Right atrium auricular region (tissue), 2 donors: ENCODE results near the gene TOMM7. TPM values are rescaled to one million over a fixed set of nuclear protein-coding genes. Genes with fewer than 3 reads are reported as not detected.

Experiments
- DNase-seq: peaks from one replicate; pipeline ENCODE4 v3.0.0-alpha.2; 2019; ENCODE audit warnings: low spot score
- H3K27ac ChIP-seq, 2 donors: fragments of 200-600 bp; sonication (generic); 1 replicate in 1 of 2; 2 replicates in 1 of 2; pipeline ENCODE4 v1.5.1; 2016 to 2019
- H3K27me3 ChIP-seq, 2 donors: fragments of 200-600 bp; sonication (generic); one replicate each; pipeline versions ENCODE4 v1.5.1 to v1.6.0; 2017 to 2019
- H3K36me3 ChIP-seq: fragments of 200-600 bp; sonication (generic); one replicate; pipeline ENCODE4 v1.5.1; 2016
- H3K4me1 ChIP-seq, 2 donors: fragments of 200-600 bp; sonication (generic); one replicate each; pipeline versions ENCODE4 v1.5.1 to v1.6.0; 2017 to 2019
- H3K4me3 ChIP-seq, 2 donors: fragments of 200-600 bp; sonication (generic); 1 replicate in 1 of 2; 2 replicates in 1 of 2; pipeline ENCODE4 v1.5.1; 2017 to 2019; ENCODE audit warnings: mild to moderate bottlenecking in 1 of 2, moderate library complexity in 1 of 2
- H3K9me3 ChIP-seq, 2 donors: fragments of 200-600 bp; sonication (generic); one replicate each; pipeline ENCODE4 v1.5.1; 2019
- total RNA-seq, 2 donors: library from RNA; depleted of rRNA; stranded (reverse); fragments of >200 nt; gene quantifications; one replicate each; pipeline ENCODE4 v1.1.0, GENCODE V29; 2016
- TF ChIP-seq, protein P1 (sequence below), 2 donors: fragments of 200-600 bp; sonication (generic); IDR thresholded peaks; one replicate each; pipeline ENCODE4 v1.5.1; 2019; ENCODE audit warnings: antibody characterized with exemption in 2 of 2

Gene TOMM7
- total RNA-seq, 2 donors from 2014 or later: 101 to 188 TPM

DNA sequence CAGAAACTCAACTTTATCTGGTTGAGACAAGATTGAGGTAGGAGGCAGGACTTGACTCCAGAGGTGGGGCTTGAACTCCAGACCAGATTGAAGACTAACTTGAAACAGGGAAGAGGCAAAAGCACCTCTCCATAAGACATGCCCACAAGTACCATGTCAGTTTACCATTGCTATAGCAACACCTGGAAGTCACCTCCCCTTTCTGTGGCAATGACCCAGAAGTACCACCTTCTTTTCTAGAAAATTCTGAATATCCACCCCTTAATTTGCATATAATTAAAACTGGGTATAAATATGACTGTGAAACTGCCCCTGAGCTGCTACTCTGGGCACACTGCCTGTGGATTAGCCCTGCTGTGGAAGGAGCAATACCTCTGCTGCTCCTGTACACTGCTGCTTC is 4.9 kb upstream of the TOMM7 start:
- H3K9me3 ChIP-seq: no peaks in the 10 kb centered on the region
- DNase-seq: no peak
- H3K4me3 ChIP-seq: no peak overlapping the region
- TF ChIP-seq, protein P1, sequence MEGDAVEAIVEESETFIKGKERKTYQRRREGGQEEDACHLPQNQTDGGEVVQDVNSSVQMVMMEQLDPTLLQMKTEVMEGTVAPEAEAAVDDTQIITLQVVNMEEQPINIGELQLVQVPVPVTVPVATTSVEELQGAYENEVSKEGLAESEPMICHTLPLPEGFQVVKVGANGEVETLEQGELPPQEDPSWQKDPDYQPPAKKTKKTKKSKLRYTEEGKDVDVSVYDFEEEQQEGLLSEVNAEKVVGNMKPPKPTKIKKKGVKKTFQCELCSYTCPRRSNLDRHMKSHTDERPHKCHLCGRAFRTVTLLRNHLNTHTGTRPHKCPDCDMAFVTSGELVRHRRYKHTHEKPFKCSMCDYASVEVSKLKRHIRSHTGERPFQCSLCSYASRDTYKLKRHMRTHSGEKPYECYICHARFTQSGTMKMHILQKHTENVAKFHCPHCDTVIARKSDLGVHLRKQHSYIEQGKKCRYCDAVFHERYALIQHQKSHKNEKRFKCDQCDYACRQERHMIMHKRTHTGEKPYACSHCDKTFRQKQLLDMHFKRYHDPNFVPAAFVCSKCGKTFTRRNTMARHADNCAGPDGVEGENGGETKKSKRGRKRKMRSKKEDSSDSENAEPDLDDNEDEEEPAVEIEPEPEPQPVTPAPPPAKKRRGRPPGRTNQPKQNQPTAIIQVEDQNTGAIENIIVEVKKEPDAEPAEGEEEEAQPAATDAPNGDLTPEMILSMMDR (IDR thresholded peaks at IDR 0.05): no peak
- no peaks in the 10 kb centered on the region for H3K27me3 ChIP-seq
- no peak overlapping the region for H3K27ac ChIP-seq
- no peaks in the 10 kb centered on the region for H3K36me3 ChIP-seq
- H3K4me1 ChIP-seq: peaks cover 0 to 4% of the 10 kb centered on the region in 2 donors

DNA sequence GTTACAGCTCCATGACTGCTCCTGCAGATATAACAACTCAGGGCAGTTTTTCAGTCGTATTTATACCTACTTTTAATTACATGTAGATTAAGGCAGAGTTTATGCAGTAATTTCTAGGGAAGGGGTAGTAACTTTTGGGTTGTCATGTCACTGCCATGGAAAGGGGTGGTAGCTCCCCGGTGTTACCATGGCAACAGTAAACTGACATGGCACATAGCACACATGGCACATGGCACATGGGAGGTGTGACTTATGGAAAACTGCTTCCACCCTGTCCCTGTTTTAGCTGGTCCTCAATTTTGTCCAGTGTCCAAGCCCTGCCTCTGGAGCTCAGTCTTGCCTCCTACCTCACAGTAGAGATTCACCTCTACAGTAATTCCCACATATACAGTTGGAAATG is 3.9 kb upstream of the TOMM7 start:
- no peaks in the 10 kb centered on the region for H3K36me3 ChIP-seq
- H3K4me3 ChIP-seq: no peak overlapping the region
- peaks cover 0 to 10% of the 10 kb centered on the region in 2 donors for H3K4me1 ChIP-seq
- no peaks in the 10 kb centered on the region for H3K27me3 ChIP-seq
- no peak for DNase-seq
- no peak overlapping the region for H3K27ac ChIP-seq
- no peaks in the 10 kb centered on the region for H3K9me3 ChIP-seq
- TF ChIP-seq, protein P1 (IDR thresholded peaks at IDR 0.05): no peak

DNA sequence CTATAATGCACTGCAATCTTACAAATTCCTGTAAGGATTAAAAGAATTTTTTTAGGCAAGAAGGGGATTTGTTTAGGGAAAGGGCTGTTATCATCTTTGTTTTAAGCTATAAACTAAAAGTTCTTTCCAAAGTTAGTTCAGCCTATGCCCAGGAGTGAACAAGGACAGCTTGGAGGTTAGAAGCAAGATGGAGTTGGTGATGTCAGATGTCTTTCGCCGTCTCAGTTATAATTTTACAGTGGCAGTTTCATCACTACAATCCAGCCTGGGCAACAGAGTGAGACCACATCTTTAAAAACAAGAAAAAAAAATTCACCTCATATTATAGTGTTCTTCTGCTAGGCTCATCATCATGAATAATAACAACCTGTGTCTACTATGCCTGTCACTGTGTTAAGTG is 2.1 kb upstream of the TOMM7 start:
- TF ChIP-seq, protein P1 (IDR thresholded peaks at IDR 0.05): no peak
- H3K36me3 ChIP-seq: no peaks in the 10 kb centered on the region

DNA sequence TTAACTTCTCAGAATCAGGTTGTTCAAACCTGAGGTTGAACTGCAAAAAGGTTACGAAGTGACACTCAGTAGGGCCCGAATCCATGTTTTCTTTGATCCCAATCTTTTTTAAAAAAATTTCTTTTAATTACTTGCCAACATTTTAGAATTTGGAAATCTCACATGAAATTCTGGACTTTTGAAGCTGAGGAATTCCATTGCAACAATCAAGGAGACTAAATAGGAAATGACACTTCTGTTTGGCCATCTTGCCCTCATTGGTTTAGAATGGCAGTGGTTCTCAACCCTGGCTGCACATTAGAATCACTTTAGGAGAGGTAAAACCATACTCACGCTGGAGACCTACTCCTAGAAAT is 471 bp upstream of the TOMM7 start:
- Histone ChIP-seq H3K4me1 (peaks cover 0 to 23% of the 10 kb centered on the region in 2 donors), H3K36me3 (no peaks in the 10 kb centered on the region), H3K9me3 (no peaks in the 10 kb centered on the region), H3K4me3 (peak overlapping the region; percentile 82 to 91), H3K27ac (peak overlapping the region; percentile 78 to 88), H3K27me3 (no peaks in the 10 kb centered on the region)
- no peak for DNase-seq
- TF ChIP-seq, protein P1 (IDR thresholded peaks at IDR 0.05): no peak

More for the DNA sequence above, 2.1 kb upstream of the TOMM7 start:
- H3K27ac ChIP-seq: no peak overlapping the region
- no peak for DNase-seq
- no peaks in the 10 kb centered on the region for H3K9me3 ChIP-seq
- no peaks in the 10 kb centered on the region for H3K27me3 ChIP-seq
- peaks cover 0 to 23% of the 10 kb centered on the region in 2 donors for H3K4me1 ChIP-seq
- no peak overlapping the region for H3K4me3 ChIP-seq

DNA sequence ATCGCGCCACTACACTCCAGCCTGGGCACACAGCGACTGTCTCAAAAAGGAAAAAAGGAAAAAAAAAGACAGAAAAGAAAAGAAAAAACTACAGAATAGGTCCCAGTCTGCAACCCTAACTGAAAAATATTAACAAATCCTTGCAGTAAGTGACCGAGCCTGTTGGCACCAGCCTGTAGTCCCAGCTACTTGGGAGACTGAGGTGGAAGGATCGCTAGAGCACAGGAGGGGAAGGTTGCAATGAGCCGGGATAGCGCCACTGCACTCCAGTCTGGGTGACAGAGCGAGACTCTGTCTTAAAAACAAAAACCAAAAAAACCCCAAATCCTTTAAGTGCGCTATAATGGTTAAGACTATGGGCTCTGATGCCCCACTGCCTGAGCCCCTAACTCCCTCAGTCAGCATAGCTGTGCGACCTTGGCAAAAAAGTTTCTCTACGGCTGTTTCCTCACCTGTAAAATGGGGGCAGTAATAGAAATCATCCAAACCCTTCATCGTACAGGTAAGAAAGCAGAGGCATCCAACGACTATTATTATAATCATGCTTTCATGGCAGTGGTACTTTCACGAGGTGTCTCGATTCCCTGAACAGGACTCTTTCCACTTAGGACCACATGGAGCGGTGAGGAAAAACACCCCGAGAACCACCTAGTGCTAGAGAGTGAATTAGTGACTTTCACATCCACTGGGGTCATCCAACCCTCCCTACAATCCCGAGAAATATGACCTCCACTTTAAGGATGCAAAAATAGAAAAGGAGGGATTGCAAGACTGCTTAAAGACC is 755 bp downstream of the TOMM7 start:
- DNase-seq: no peak
- Histone ChIP-seq H3K27ac (peak overlapping the region; percentile 78 to 88), H3K9me3 (no peaks in the 10 kb centered on the region), H3K4me3 (peak overlapping the region; percentile 82 to 91), H3K4me1 (peaks cover 0 to 23% of the 10 kb centered on the region in 2 donors), H3K36me3 (peaks cover 3% of the 10 kb centered on the region), H3K27me3 (no peaks in the 10 kb centered on the region)
- TF ChIP-seq, protein P1 (IDR thresholded peaks at IDR 0.05): no peak

DNA sequence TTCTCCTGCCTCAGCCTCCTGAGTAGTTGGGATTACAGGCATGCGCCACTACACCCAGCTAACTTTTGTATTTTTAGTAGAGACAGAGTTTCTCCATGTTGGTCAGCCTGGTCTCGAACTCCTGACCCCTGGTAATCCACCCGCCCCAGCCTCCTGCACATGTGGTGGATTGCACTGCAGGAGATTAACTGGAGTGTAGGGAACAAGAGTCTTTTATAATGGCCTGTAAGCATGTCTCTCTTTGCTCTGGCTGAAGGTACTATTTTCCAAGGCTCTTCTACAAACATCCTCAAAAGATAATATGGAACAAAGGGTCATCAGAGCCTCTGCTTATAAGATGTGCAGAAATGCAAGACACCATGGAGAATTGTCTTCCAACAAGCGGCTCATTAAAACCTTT is 3.2 kb downstream of the TOMM7 start:
- peaks cover 26% of the 10 kb centered on the region for H3K36me3 ChIP-seq
- H3K27me3 ChIP-seq: no peaks in the 10 kb centered on the region
- no peak overlapping the region for H3K4me3 ChIP-seq
- no peak for DNase-seq
- no peak overlapping the region for H3K27ac ChIP-seq
- no peaks in the 10 kb centered on the region for H3K9me3 ChIP-seq
- peaks cover 0 to 23% of the 10 kb centered on the region in 2 donors for H3K4me1 ChIP-seq
- TF ChIP-seq, protein P1 (IDR thresholded peaks at IDR 0.05): no peak
